Activated naive CD4-positive, alpha-beta T cell (primary cell): Measurements from ENCODE around the gene SFRP4.
"Not testable (repeated sequence)": the region's sequence is repeated elsewhere in the genome, so short reads cannot be mapped to it uniquely, and the experiment has no call there.

ENCODE experiments used
- DNase-seq, 4 experiments: peaks; one replicate each; lab custom pipeline; 2025; lab: John Stamatoyannopoulos, UW

SFRP4 gene

GRCh38 chr7:37916673-37917660 is at the start of gene SFRP4:
TSS of gene SFRP4 (minus strand) at chr7:37916817. CDS start at chr7:37916537, 280 bp downstream.
- no peak for DNase-seq

GRCh38 chr7:37964196-37964595 is 47.6 kb upstream of the SFRP4 start:
- DNase-seq, result no peak

DNA sequence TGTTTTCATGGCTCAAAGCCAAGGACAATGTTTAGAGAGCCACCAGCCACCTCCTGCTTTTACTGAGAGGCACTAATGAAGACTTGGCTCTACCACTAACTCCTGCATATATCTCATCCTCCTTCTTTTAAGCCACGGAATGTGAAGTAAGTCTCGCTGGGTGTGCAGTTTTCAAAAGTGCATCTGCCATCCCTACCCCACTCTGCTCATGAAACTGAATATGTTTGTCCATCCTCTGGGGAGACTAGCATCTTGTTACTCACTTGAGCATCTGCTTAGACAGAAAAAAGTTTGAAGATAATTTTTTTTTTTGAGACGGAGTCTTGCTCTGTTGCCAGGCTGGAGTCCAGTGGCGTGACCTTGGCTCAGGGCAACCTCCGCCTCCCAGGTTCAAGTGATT is 44.6 kb upstream of the SFRP4 start:
- no peak for DNase-seq

DNA sequence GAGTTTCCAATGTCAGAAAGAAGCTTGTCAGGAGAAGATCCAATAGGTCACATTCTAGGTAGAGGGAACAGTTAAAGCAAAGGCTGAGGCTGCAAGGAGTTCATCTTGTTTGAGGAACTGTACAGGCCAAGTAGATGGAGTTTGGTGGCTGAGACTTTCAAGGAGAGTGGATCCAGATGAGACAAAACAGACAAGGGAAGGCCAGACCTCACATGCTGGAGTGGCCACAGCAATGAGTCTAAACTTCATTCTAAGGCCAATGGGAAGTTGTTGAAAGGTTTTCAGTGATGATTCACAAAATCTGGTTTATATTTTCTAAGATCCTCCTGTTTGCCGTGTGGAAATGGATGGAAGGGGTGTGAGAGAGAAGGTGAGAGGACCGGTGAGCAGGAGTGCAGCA is 43.9 kb upstream of the SFRP4 start:
- DNase-seq, result no peak

GRCh38 chr7:37957221-37957970 is 40.8 kb upstream of the SFRP4 start:
- no peak for DNase-seq

DNA sequence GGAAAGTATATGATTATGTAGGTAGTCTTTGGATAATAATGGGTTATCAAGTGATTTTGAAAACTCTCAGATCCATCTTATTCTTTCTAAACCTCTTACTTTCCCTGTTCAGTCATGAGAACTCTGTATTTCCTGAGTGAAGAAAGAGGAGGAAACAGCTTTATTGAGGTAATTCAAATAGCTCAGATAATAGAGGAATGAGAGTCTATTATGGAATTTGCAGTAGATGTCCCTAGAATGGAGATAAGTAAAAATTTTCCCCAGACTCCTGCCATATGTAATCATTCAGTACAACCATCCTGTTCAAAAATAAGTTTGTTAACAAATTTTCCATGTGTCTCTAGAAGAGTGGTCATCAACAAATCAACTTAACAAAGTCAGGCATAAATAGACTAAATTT is 40.2 kb upstream of the SFRP4 start:
- no peak for DNase-seq

DNA sequence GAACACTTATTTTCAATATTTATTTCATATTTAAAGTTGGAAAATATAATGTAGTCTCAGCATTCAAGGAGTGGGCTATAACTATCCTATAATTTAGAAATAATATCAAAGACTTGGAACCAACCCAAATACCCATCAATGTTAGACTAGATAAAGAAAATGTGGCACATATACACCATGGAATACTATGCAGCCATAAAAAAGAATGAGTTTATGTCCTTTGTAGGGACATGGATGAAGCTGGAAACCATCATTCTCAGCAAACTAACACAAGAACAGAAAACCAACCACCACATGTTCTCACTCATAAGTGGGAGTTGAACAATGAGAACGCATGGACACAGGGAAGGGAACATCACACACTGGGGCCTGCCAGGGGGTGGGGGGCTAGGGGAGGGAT is 37.6 kb upstream of the SFRP4 start:
- not testable (repeated sequence) for DNase-seq

- DNase-seq, result no peak
Observed at GRCh38 chr7:37952240-37952639, 35.6 kb upstream of the SFRP4 start.

DNA sequence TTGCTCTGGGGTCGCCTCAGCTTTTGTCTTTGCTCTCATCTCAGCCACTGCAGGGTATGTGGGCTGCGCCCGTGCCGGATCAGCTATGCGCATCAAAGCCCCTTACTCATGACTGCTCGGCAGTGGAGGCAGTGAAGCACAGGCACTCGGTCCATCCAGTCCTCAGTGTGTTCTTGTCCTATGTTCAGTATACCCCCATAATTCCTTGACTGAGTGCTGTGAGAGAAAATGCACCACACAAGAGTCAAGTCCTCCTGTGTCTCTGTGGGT is 31.3 kb upstream of the SFRP4 start:
- no peak for DNase-seq

DNA sequence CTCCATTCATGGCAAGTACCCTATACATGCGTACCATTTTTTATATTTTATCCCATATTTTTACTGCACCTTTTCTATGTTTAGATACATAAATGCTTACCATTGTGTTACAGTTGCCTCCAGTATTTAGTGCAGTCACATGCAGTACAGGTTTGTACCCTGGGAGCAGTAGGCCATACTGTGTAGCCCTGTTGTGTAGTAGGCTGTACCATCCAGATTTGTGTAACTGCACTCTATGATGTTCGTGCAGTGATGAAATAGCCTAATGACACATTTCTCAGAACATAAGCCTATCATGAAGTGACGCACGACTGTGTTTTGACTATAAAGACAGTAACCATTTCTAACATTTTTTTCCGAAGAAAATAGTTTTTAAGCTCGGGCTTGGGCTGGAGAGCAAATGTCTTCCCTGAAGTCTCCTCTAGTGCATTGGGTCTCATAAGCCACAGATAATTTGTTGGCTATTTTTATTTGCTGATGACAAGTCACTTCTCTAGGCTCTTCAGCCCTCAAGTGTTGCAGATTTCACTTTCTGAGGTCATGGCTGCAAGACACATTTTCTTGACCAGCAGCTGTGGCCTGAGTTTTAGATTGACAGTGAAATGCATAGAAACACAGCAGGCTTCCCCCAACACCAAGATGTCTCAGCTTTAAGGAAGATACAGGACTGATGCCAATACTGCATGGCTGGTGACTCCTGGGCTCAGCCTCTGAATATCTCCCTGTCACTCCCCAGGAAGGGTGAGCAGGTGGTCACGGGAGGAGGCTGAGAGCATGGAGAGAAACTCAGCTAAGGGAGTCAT is 30.7 kb upstream of the SFRP4 start:
- DNase-seq, result no peak

DNA sequence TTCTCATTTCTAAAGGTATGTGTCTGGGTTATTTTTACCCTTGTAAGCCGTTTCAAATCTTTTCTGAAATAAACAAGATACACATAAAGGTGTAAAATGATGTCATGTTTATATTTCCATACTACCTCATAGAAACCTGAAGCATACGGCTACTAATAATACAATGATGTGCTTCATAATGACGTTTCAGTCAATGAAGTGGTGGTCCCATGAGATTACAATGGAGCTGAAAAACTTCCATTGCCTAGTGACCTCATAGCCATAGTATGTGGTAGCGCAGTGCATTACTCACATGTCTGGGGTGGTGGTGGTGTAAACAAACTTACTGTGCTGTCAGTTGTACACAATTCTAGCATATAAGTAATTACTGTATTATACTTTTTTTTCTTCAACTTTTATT is 28.7 kb upstream of the SFRP4 start:
- no peak for DNase-seq

- no peak for DNase-seq
Observed at GRCh38 chr7:37944737-37945054, 28.1 kb upstream of the SFRP4 start.

- no peak for DNase-seq
Observed at GRCh38 chr7:37943905-37944736, 27.5 kb upstream of the SFRP4 start.

- no peak for DNase-seq
Observed at GRCh38 chr7:37942934-37943610, 26.5 kb upstream of the SFRP4 start.

- no peak for DNase-seq
Observed at GRCh38 chr7:37933018-37933566, 16.5 kb upstream of the SFRP4 start.

DNA sequence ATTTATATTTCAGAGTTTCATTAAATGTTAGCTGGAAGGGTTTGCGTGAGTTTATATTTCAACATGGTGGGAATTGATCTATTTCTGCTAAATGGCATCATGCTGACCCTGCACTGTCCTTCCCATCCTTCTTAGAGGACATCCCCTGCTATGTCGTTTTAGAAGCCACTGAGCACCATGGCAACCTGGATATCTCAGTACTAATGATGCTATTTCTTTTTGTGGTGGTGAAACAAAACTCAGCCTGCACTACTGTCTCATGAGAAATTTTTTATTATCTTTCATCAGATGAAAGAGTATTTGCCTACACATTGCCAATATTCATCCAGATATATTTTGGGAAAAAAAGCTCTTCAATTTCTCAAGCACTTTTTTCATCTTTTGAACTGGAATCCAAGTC is 15.9 kb upstream of the SFRP4 start:
- DNase-seq, result no peak

DNA sequence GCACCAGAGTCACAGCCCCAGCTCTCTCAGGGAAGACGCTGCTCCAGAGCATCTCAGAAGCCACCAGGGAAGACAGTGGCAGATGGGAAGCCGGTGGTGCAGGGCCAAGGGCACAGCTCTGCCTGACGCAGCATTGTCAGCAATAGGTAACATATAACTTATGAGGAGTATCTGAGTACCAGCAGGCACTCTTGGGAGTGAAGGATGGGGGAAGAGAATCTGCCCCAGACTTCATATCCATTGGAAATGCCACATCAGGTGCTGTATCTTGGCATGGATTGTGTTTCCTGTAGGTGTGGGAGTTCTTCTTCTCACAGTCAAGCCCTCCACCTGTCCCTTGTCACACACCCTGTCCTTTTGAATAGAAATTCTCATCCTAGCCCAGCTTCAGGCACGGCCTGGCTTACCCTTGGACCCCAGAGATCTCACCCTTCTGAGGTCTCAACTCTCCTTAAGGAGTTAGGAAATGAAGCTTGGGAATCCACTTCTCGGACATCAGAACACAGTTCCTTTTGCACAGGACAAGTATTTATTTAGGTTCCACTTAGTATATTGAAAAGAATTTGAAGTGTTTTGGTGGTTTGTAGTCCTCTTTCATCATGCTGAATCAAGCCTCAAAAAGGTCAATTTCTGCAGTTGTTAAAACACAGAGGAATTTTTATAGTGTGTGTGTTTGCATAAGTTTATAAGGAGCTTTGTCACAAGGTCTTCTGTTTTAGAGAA is 13.8 kb upstream of the SFRP4 start:
- no peak for DNase-seq

DNA sequence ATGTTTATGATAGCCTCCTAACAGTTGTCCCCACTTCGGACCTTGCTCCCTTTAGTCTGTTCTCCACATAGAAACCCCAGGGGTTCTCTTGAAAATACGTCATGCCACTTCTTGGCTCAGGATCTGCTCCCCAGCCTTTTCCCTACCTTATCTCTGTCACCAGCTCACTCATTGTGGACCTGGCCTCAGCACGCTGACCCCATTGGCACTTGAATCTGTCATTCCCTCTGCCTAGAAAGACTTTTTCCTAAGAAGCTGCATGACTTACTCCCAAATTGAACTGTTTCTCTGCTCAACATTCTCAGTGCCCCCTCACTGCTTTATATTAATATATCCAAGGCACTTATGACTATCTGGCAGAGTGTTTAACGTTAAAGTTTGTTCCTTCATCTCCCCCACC is 12.3 kb upstream of the SFRP4 start:
- no peak for DNase-seq

DNA sequence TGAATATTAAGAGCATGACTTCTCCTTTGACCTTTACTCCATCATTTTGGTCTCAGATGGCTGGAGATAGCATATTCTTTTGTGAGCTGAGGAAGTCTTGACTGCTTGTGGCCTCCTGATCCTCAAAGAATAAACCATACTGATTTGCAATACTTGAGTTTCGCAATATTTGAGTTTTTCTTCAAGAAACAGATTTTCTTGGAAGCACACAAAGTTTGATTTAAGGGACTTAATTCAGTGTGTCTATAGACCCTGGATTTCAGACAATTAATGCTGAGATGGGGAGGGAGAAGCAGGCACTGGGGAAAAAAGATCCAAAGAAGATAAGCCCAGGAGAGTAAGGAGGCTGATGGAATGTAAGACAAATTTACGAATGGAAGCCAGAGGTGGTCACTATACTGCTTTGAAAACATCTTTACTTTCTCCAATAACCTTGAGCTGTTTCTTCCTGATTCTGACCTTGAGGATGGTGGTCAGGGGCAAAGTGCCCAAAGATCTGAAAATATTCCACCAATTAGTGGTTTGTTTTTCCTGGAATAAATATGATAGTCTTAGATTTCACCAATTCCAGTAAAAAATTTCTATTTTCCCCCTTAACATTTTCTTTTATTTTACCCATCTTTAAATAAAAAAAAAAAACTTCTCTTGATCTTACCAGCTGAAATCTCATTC is 11.3 kb upstream of the SFRP4 start:
- no peak for DNase-seq

DNA sequence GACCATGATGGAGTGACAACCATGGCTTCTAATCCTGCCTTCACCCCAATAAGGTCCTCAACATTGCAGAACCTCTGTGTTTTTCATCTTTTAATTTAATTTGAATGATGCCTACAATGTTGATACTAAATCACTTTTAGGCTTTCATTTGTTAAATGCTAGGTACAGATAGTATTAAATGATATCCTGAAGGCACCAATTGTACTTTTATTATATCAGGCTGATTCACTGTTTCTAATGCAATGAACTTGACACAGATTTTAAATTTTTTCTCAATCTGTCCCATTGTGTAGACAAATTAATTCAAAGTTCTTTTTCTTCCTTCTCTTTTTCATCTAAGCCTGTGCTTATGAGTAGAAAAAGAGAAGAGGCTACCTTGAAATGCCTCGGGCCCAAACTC is 9.0 kb upstream of the SFRP4 start:
- no peak for DNase-seq
